Cardiac fibroblast (primary cell): Measurements from ENCODE around the gene TUBA3C.

Source experiments
- DNase-seq, 2 donors: peaks; one replicate each; pipeline versions ENCODE4 v3.0.0 to v3.0.0-alpha.2; 2010; ENCODE audit warnings: low read depth in 2 of 2
- H3K4me3 ChIP-seq, 2 donors: replicated peaks in 1 of 2; 1 replicate in 1 of 2; 2 replicates in 1 of 2; pipeline ENCODE4 v1.5.1; 2011; ENCODE audit warnings: low read depth in 2 of 2, low read length in 2 of 2, mild to moderate bottlenecking in 2 of 2, moderate library complexity in 1 of 2
- CTCF ChIP-seq: IDR thresholded peaks from one replicate; pipeline ENCODE4 v1.5.1; 2011; ENCODE audit warnings: low read depth, mild to moderate bottlenecking, low read length, inconsistent platforms

TUBA3C gene

GRCh38 chr13:19172647-19173030 lies 9.0 kb downstream of the TUBA3C start:
- DNase-seq, result no peak
- TF ChIP-seq CTCF, result no peak
- no peak overlapping the region for H3K4me3 ChIP-seq

- DNase-seq, result no peak
- H3K4me3 ChIP-seq, result no peak overlapping the region
- TF ChIP-seq CTCF, result no peak
Observed at GRCh38 chr13:19172007-19172646, 9.5 kb downstream of the TUBA3C start.

GRCh38 chr13:19171563-19171962 lies 10.1 kb downstream of the TUBA3C start:
- H3K4me3 ChIP-seq, result no peak overlapping the region
- TF ChIP-seq CTCF, result no peak

GRCh38 chr13:19169991-19170390 lies 11.6 kb downstream of the TUBA3C start:
- TF ChIP-seq CTCF, result no peak
- DNase-seq, result no peak
- H3K4me3 ChIP-seq, result no peak overlapping the region

More at GRCh38 chr13:19171563-19171962, 10.1 kb downstream of the TUBA3C start:
- no peak for DNase-seq

GRCh38 chr13:19169496-19169895 lies 12.1 kb downstream of the TUBA3C start:
- no peak for DNase-seq
- no peak for TF ChIP-seq CTCF
- no peak overlapping the region for H3K4me3 ChIP-seq

- no peak for DNase-seq
- no peak overlapping the region for H3K4me3 ChIP-seq
Observed at GRCh38 chr13:19161308-19161707, 20.3 kb downstream of the TUBA3C start.

More at GRCh38 chr13:19161308-19161707, 20.3 kb downstream of the TUBA3C start:
- TF ChIP-seq CTCF, result no peak
